Tibial nerve (tissue), 4 donors: ENCODE data around the gene AP1M2. TPM values are rescaled to one million over a fixed set of nuclear protein-coding genes. Genes with fewer than 3 reads are reported as not detected.

ENCODE experiments used
- DNase-seq, 2 donors: peaks; one replicate each; pipeline ENCODE4 v3.0.0-alpha.2; 2019; ENCODE audit warnings: low spot score in 2 of 2
- H3K27ac ChIP-seq, 4 donors: fragments of 200-600 bp; sonication (generic) in 3 of 4; one replicate each; pipeline ENCODE4 v1.5.1; 2017 to 2019; ENCODE audit warnings: mild to moderate bottlenecking in 1 of 4
- H3K27me3 ChIP-seq, 2 donors: fragments of 200-600 bp; sonication (generic) in 1 of 2; one replicate each; pipeline versions ENCODE4 v1.5.1 to v1.6.0; 2017 to 2019
- H3K36me3 ChIP-seq, 3 donors: fragments of 200-600 bp; sonication (generic); one replicate each; pipeline ENCODE4 v1.5.1; 2018 to 2019
- H3K4me1 ChIP-seq, 4 donors: fragments of 200-600 bp; sonication (generic) in 3 of 4; one replicate each; pipeline ENCODE4 v1.5.1; 2017 to 2019
- H3K4me3 ChIP-seq, 4 donors: fragments of 200-600 bp; sonication (generic) in 3 of 4; one replicate each; pipeline ENCODE4 v1.5.1; 2017 to 2019; ENCODE audit warnings: mild to moderate bottlenecking in 1 of 4, moderate library complexity in 1 of 4
- H3K9me3 ChIP-seq, 4 donors: fragments of 200-600 bp; sonication (generic) in 3 of 4; one replicate each; pipeline ENCODE4 v1.5.1; 2017 to 2019
- EP300 ChIP-seq, 2 donors: sonication (generic); formaldehyde crosslinking; IDR thresholded peaks; one replicate each; pipeline ENCODE4 v1.6.1; 2017; ENCODE audit warnings: antibody characterized with exemption in 2 of 2, mild to moderate bottlenecking in 1 of 2
- POLR2A ChIP-seq, 2 donors: fragments of 450-650 bp; IDR thresholded peaks; one replicate each; pipeline ENCODE4 v1.6.1; 2017; ENCODE audit warnings: antibody characterized with exemption in 2 of 2, mild to moderate bottlenecking in 2 of 2, moderate library complexity in 2 of 2
- WGBS, 2 donors: methylation state at CpG; one replicate each; pipeline ENCODE4 v1.1.5; 2018; 5-methylcytosine and 5-hydroxymethylcytosine counted together
- total RNA-seq, 4 donors: library from RNA; depleted of rRNA; stranded (reverse); fragments of >200 nt; gene quantifications; one replicate each; pipeline ENCODE4 v1.1.0, GENCODE V29; 2016
- TF ChIP-seq, protein P1 (sequence below), 5 experiments: fragments of 200-600 bp in 3 of 5; fragments of 450-650 bp in 2 of 5; sonication (generic) in 3 of 5; IDR thresholded peaks; one replicate each; pipeline ENCODE4 v1.5.1; 2016 to 2019; ENCODE audit warnings: antibody characterized with exemption in 5 of 5, mild to moderate bottlenecking in 3 of 5, moderate library complexity in 2 of 5

AP1M2 gene
- total RNA-seq, 4 donors from 2014 or later, result not detected

DNA sequence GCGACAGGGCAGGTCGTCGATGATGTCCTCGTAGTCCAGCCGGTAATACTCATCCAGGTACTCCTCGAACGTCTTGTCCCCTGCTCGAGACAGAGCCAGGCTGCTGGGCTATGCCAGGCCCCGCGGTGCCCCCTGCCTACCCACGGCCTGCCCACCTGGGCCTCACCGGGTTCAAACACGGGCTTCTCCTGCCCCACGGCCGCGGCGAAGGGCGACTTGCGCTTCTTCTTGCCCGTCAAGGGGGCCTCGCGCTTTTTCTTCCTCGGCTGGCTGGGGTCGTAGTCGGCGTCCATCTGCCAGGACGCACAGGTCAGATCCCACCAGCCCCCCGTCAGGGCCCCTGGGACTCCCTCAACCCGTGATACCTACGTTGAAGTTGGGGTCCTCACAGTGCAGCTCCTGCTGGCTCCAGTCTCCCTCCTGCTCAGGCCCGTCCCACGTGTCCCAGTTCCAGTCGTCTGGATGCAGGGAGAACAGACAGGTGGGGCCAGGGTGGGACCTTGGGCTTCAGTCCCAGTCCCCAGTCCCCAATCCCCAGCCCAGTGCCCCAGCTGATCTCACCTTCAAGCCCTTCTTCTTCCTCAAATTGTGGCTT lies 29.4 kb downstream of the AP1M2 start:
- H3K27me3 ChIP-seq, result no peaks in the 10 kb centered on the region
- H3K9me3 ChIP-seq, result no peaks in the 10 kb centered on the region
- WGBS, 2 donors, result 93 to 95% methylated on average over 33 of the region's 33 CpGs
- H3K36me3 ChIP-seq, result peaks cover 0 to 100% (median 34%) of the 10 kb centered on the region in 3 donors
- H3K27ac ChIP-seq, result no peak overlapping the region
- TF ChIP-seq EP300 (IDR thresholded peaks at IDR 0.05), result no peak
- TF ChIP-seq POLR2A (IDR thresholded peaks at IDR 0.05), result no peak
- H3K4me3 ChIP-seq, result no peak overlapping the region
- H3K4me1 ChIP-seq, result peaks cover 0 to 5% (median 0%) of the 10 kb centered on the region in 4 donors
- no peak for DNase-seq

DNA sequence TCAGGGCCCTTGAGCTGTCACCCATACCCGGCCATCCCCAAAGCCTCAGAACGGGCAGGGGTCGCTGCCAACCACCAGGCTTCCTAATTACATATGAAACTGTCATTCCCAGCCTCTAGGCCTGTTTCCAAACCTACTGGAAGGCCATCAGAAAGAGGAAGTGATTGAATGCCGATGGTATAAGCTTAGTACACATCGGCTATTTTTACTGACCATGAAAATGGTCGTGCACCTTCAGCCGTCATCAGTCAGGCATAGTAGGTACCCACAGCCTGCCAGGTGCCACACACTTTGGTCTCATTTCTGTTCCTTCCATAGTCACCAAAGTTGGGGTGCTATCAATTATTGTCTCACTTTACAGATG lies 31.5 kb downstream of the AP1M2 start:
- DNase-seq, result no peak
- Histone ChIP-seq H3K27me3 (no peaks in the 10 kb centered on the region), H3K9me3 (peaks cover 0 to 6% (median 0%) of the 10 kb centered on the region in 4 donors), H3K27ac (no peak overlapping the region), H3K36me3 (peaks cover 0 to 100% (median 45%) of the 10 kb centered on the region in 3 donors), H3K4me1 (peaks cover 0 to 5% (median 0%) of the 10 kb centered on the region in 4 donors), H3K4me3 (no peak overlapping the region)
- TF ChIP-seq, protein P1, sequence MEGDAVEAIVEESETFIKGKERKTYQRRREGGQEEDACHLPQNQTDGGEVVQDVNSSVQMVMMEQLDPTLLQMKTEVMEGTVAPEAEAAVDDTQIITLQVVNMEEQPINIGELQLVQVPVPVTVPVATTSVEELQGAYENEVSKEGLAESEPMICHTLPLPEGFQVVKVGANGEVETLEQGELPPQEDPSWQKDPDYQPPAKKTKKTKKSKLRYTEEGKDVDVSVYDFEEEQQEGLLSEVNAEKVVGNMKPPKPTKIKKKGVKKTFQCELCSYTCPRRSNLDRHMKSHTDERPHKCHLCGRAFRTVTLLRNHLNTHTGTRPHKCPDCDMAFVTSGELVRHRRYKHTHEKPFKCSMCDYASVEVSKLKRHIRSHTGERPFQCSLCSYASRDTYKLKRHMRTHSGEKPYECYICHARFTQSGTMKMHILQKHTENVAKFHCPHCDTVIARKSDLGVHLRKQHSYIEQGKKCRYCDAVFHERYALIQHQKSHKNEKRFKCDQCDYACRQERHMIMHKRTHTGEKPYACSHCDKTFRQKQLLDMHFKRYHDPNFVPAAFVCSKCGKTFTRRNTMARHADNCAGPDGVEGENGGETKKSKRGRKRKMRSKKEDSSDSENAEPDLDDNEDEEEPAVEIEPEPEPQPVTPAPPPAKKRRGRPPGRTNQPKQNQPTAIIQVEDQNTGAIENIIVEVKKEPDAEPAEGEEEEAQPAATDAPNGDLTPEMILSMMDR (IDR thresholded peaks at IDR 0.05), result no peak
- TF ChIP-seq POLR2A (IDR thresholded peaks at IDR 0.05) (no peak), EP300 (IDR thresholded peaks at IDR 0.05) (no peak)
- 75 to 82% methylated on average over 7 of the region's 7 CpGs for WGBS, 2 donors

DNA sequence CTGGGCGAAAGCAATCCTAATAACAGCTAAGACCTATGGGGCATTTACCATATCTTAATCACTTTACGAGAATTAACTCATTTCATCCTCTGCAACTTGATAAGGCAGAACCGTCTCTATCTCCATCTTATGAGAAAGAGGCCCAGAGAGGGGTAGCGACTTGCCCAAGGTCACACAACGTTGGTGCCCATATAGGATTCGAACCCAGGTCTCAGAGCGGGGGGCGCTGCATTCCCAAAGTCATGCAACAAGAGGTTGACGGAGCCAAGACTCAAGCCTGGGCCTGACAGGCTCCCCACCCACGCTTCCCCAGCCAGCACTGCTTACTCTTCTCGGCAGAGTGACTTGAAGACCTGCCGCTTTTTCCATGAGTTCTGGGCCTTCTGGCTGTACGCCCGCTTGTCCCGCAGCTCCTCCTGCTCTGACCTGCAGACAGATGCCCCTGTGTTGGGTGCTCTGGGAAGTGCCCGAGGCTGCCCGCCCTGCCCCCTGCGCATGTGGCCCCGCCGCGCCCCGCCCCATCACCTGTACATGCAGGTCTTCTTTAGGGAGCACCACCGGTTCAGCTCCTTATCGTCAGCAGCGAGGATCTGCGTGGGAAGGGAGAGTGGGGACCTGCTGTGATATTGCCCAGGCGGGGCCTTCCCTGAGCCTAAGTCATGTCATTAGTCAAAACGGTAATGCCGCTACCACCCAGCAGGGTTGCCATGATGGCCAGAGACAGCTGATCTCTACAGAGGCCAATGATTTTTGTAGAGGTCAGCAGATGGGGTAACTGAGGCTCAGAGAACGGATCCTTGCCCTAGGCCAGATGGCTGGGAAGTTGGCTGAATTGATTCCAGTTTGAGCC lies 32.1 kb downstream of the AP1M2 start:
- peaks cover 0 to 5% (median 0%) of the 10 kb centered on the region in 4 donors for H3K4me1 ChIP-seq
- no peak overlapping the region for H3K27ac ChIP-seq
- H3K9me3 ChIP-seq, result peaks cover 0 to 6% (median 0%) of the 10 kb centered on the region in 4 donors
- WGBS, 2 donors, result 79 to 81% methylated on average over 27 to 30 of the region's 30 CpGs
- TF ChIP-seq EP300 (IDR thresholded peaks at IDR 0.05), result no peak
- TF ChIP-seq, protein P1 (IDR thresholded peaks at IDR 0.05), result no peak
- TF ChIP-seq POLR2A (IDR thresholded peaks at IDR 0.05), result no peak
- no peak for DNase-seq
- H3K36me3 ChIP-seq, result peaks cover 0 to 100% (median 45%) of the 10 kb centered on the region in 3 donors
- H3K27me3 ChIP-seq, result no peaks in the 10 kb centered on the region
- no peak overlapping the region for H3K4me3 ChIP-seq

- H3K36me3 ChIP-seq, result peaks cover 0 to 100% (median 41%) of the 10 kb centered on the region in 3 donors
Measured at GRCh38 chr19:10553943-10554381, 33.1 kb downstream of the AP1M2 start.

DNA sequence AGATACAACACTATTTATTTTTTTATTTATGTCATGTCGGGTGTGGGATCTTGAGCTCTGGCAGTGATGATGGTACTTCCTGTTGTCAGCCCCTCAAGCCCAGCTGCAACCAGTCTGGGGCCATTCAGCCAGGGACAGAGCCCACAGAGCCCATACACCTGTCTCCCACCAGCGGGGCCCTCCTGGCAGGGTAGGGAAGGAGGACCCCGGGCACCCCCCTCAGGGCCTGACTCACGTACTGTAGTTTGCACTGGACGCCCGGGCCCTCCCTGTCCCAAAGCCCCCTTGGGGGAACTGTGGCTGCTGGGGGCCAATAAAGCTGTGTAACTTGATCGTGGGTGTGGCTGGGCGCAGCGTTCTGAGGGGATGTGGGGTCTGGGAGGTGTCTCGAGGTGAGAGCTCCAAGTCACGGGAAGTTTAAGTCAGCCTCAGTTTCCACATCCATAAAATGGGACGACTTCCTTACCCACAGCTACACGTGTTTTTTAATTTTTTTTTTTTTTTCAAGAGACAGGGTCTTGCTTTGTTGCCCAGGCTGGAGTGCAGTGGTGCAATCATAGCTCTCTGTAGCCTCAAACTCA lies 33.9 kb downstream of the AP1M2 start:
- WGBS, 2 donors, result 70 to 79% methylated on average over 9 to 13 of the region's 13 CpGs
- TF ChIP-seq, protein P1 (IDR thresholded peaks at IDR 0.05), result no peak
- TF ChIP-seq EP300 (IDR thresholded peaks at IDR 0.05), result no peak
- TF ChIP-seq POLR2A (IDR thresholded peaks at IDR 0.05), result no peak
- H3K4me3 ChIP-seq, result no peak overlapping the region
- no peak overlapping the region for H3K27ac ChIP-seq
- H3K27me3 ChIP-seq, result no peaks in the 10 kb centered on the region
- H3K9me3 ChIP-seq, result peaks cover 0 to 6% (median 0%) of the 10 kb centered on the region in 4 donors
- H3K36me3 ChIP-seq, result peaks cover 0 to 100% (median 41%) of the 10 kb centered on the region in 3 donors
- H3K4me1 ChIP-seq, result peaks cover 0 to 5% (median 0%) of the 10 kb centered on the region in 4 donors
- no peak for DNase-seq

More at GRCh38 chr19:10553943-10554381, 33.1 kb downstream of the AP1M2 start:
- peaks cover 0 to 6% (median 0%) of the 10 kb centered on the region in 4 donors for H3K9me3 ChIP-seq
- no peak for TF ChIP-seq POLR2A (IDR thresholded peaks at IDR 0.05)
- TF ChIP-seq, protein P1 (IDR thresholded peaks at IDR 0.05), result no peak
- TF ChIP-seq EP300 (IDR thresholded peaks at IDR 0.05), result no peak
- H3K27ac ChIP-seq, result no peak overlapping the region
- H3K4me1 ChIP-seq, result peaks cover 0 to 5% (median 0%) of the 10 kb centered on the region in 4 donors
- WGBS, 2 donors, result 41 to 53% methylated on average over 6 to 7 of the region's 12 CpGs
- no peak overlapping the region for H3K4me3 ChIP-seq
- DNase-seq, result no peak
- H3K27me3 ChIP-seq, result no peaks in the 10 kb centered on the region
